Suprapubic skin (tissue), 4 donors: ENCODE results near the gene GARRE1.

ENCODE experiments used
- EP300 ChIP-seq: sonication (generic); formaldehyde crosslinking; IDR thresholded peaks from one replicate; pipeline ENCODE4 v1.6.1; 2017; ENCODE audit warnings: antibody characterized with exemption
- POLR2A ChIP-seq, 2 donors: fragments of 450-650 bp; IDR thresholded peaks; one replicate each; pipeline ENCODE4 v1.6.1; 2017; ENCODE audit warnings: antibody characterized with exemption in 2 of 2, mild to moderate bottlenecking in 2 of 2, moderate library complexity in 2 of 2
- POLR2AphosphoS5 ChIP-seq, 3 donors: sonication (generic); formaldehyde crosslinking; IDR thresholded peaks; one replicate each; pipeline ENCODE4 v1.6.1; 2017; ENCODE audit warnings: antibody characterized with exemption in 3 of 3
- TF ChIP-seq, protein P1 (sequence below), 2 donors: fragments of 200-600 bp in 1 of 2; fragments of 450-650 bp in 1 of 2; sonication (generic) in 1 of 2; IDR thresholded peaks; one replicate each; pipeline ENCODE4 v1.5.1; 2016 to 2019; ENCODE audit warnings: antibody characterized with exemption in 2 of 2, mild to moderate bottlenecking in 1 of 2, moderate library complexity in 1 of 2

DNA sequence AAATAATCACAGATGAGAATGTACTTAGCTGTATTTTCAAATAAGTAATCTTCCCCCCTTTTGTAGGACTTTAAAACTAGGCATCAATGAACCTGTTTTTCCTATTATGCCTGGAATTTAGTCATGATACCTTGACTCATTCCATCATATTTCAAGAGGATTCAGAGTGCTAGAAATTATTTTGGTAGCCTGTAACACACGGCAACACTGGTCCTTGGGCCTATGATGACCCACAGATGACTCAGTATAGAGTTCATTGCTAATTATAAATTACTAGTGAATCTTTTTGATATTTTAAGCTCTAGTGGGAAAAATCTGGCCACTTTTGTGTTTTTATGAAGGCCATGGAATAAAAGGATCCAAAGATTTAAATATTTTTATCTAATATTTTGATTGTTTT, 26.0 kb upstream of the GARRE1 start:
- TF ChIP-seq POLR2A (IDR thresholded peaks at IDR 0.05): no peak
- TF ChIP-seq, protein P1, sequence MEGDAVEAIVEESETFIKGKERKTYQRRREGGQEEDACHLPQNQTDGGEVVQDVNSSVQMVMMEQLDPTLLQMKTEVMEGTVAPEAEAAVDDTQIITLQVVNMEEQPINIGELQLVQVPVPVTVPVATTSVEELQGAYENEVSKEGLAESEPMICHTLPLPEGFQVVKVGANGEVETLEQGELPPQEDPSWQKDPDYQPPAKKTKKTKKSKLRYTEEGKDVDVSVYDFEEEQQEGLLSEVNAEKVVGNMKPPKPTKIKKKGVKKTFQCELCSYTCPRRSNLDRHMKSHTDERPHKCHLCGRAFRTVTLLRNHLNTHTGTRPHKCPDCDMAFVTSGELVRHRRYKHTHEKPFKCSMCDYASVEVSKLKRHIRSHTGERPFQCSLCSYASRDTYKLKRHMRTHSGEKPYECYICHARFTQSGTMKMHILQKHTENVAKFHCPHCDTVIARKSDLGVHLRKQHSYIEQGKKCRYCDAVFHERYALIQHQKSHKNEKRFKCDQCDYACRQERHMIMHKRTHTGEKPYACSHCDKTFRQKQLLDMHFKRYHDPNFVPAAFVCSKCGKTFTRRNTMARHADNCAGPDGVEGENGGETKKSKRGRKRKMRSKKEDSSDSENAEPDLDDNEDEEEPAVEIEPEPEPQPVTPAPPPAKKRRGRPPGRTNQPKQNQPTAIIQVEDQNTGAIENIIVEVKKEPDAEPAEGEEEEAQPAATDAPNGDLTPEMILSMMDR (IDR thresholded peaks at IDR 0.05): no peak
- TF ChIP-seq EP300: no peak
- TF ChIP-seq POLR2AphosphoS5 (IDR thresholded peaks at IDR 0.05): no peak
